ENCODE data around the gene RIPOR3.

Gene RIPOR3

DNA sequence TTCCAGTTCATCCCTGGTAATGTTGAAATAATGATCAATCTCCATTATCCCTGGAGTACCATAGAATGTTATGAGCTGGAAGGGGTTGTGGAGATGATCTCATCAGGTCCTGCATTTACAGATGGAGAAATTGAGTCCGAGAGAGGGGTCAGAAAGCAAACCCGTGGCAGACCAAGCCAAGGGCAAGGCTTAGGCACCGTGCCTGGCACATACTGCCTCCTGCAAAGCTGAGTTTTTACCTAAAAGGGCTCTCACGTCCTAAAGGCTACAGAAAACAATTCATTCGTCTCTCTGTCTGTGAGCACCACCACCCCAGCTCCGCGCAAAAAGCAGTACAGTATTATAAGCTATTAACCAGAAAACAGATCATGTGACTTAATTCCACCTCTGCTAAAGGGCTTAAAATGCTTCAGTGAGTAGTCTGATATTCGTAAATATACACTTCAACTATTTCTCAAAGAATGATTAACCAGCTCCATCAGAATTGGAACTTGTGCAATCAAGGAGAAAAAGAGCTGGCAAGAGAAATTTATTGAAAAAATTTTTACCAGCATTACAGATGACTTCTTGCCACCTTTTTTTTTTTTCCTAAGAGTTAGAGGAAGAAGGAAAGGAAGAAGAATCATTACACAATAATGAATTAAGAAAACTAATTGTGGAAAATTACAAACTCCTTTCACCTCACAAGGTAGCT lies 36.6 kb upstream of the RIPOR3 start:
- H3K27ac ChIP-seq = no peak overlapping the region
- TF ChIP-seq ZFX (IDR thresholded peaks at IDR 0.05; ENCODE audit: borderline replicate concordance) (no peak), CTCF (IDR thresholded peaks at IDR 0.05) (no peak)

- no peak for TF ChIP-seq CTCF (IDR thresholded peaks at IDR 0.05)
- TF ChIP-seq ZFX (IDR thresholded peaks at IDR 0.05; ENCODE audit: borderline replicate concordance) = no peak
- H3K27ac ChIP-seq = no peak overlapping the region
Measured at GRCh38 chr20:50726955-50727791, 35.8 kb upstream of the RIPOR3 start.

- no peak overlapping the region for H3K27ac ChIP-seq
- no peak for TF ChIP-seq CTCF (IDR thresholded peaks at IDR 0.05)
- no peak for TF ChIP-seq ZFX (IDR thresholded peaks at IDR 0.05; ENCODE audit: borderline replicate concordance)
Measured at GRCh38 chr20:50725724-50726005, 34.3 kb upstream of the RIPOR3 start.

DNA sequence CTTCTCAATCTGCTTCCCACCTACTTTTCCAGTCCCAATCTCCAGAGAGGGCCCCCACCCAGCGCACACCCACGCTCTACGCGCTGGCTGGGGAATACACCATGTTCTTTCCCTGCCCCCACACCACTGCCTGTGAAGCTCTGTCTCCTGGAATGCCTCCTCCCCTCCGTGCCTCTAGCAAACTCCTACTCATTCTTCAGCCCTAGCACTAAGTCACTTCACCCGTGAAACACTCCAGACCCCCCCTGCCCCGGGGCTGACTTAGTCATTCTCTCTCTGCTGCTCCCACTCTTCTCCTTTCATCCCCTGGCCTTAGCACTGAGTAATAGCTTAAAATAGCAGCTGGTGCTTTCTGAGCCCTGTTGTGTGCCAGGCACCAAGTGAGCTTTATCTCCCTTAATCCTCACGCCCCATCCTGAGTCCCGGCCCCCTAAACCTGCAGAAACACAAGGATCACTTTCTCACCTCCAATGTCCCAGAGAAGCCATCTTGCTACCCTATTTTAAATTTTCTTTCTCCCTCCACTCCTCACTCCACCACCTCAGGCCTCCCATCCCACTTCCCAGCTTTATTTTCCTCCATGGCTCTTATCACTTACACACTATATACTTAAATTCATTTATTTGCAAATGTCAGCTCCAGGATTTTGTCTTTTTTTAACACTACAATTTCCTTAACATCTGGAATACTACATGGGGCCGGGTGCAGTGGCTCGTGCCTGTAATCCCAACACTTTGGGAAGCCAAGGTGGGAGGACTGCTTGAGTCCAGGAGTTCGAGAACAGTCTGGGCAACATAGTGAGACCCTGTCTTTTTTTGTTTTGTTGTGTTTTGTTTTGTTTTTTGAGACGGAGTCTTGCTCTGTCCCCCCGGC lies 33.7 kb upstream of the RIPOR3 start:
- H3K27ac ChIP-seq = no peak overlapping the region
- TF ChIP-seq ZFX (IDR thresholded peaks at IDR 0.05; ENCODE audit: borderline replicate concordance) = no peak
- TF ChIP-seq CTCF (IDR thresholded peaks at IDR 0.05) = no peak

- no peak for TF ChIP-seq CTCF (IDR thresholded peaks at IDR 0.05)
- no peak for TF ChIP-seq ZFX (IDR thresholded peaks at IDR 0.05; ENCODE audit: borderline replicate concordance)
- no peak overlapping the region for H3K27ac ChIP-seq
Measured at GRCh38 chr20:50724112-50724725, 32.9 kb upstream of the RIPOR3 start.

DNA sequence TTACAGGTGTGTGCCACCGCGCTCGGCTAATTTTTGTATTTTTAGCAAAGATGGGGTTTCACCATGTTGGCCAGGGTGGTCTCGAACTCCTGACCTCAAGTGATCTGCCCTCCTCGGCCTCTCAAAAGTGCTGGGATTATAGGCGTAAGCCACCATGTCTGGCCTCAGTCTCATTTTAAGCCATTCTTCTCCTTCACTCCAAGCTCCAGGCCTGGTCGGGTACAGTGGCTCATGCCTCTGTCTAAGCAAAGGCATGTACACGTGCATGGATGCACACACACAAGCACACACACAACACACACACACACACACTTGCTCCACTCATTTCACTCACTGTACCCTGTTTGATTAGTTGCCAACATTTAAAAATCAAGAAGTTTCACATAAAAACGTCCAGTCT lies 32.3 kb upstream of the RIPOR3 start:
- no peak overlapping the region for H3K27ac ChIP-seq
- TF ChIP-seq ZFX (IDR thresholded peaks at IDR 0.05; ENCODE audit: borderline replicate concordance) (no peak), CTCF (IDR thresholded peaks at IDR 0.05) (no peak)

All from 22Rv1 (cell line).